Type B pancreatic cell (in vitro differentiated cells): ENCODE data around the gene INAFM1. TPM values are rescaled to one million over a fixed set of nuclear protein-coding genes. Genes with fewer than 3 reads are reported as not detected.
"Not testable (repeated sequence)": the region's sequence is repeated elsewhere in the genome, so short reads cannot be mapped to it uniquely, and the experiment has no call there.

ENCODE experiments used
- DNase-seq: peaks from one replicate; pipeline ENCODE4 v3.0.0; 2021; ENCODE audit warnings: mixed read lengths; ENCODE audit not compliant: unreplicated experiment; ENCODE audit errors: extremely low spot score
- H3K27ac Mint-ChIP-seq: 2 replicates; pipeline ENCODE4 v1.8.0; 2021; ENCODE audit warnings: mild to moderate bottlenecking, mixed read lengths
- H3K27me3 Mint-ChIP-seq: 2 replicates; pipeline ENCODE4 v1.8.0; 2021; ENCODE audit warnings: mixed read lengths
- H3K36me3 Mint-ChIP-seq: 2 replicates; pipeline ENCODE4 v1.8.0; 2021; ENCODE audit warnings: mixed read lengths
- H3K4me1 Mint-ChIP-seq: one replicate; pipeline ENCODE4 v1.8.0; 2021; ENCODE audit warnings: mixed read lengths; ENCODE audit not compliant: unreplicated experiment
- H3K4me3 Mint-ChIP-seq: 2 replicates; pipeline ENCODE4 v1.8.0; 2021; ENCODE audit warnings: mild to moderate bottlenecking, mixed read lengths
- H3K9me3 Mint-ChIP-seq: 2 replicates; pipeline ENCODE4 v1.8.0; 2021; ENCODE audit warnings: mixed read lengths
- CTCF ChIP-seq: fragments of 200-600 bp; sonication (generic); conservative IDR thresholded peaks from 2 replicates; pipeline ENCODE4 v1.5.0; 2021; ENCODE audit warnings: antibody characterized with exemption, mild to moderate bottlenecking
- total RNA-seq: library from RNA; stranded (reverse); gene quantifications from 2 replicates; pipeline ENCODE4 v1.2.1, GENCODE V29; 2021; ENCODE audit warnings: low replicate concordance

INAFM1 gene
- total RNA-seq, 1 donor from 2014 or later: 8.2 TPM

- peak; percentile 98 for TF ChIP-seq CTCF
Measured at GRCh38 chr19:47247308-47247990, 27.2 kb upstream of the INAFM1 start.

GRCh38 chr19:47253016-47253415 is 21.7 kb upstream of the INAFM1 start:
- not testable (repeated sequence) for DNase-seq, H3K36me3 Mint-ChIP-seq, H3K4me1 Mint-ChIP-seq, H3K9me3 Mint-ChIP-seq, H3K27me3 Mint-ChIP-seq, H3K4me3 Mint-ChIP-seq
- H3K27ac Mint-ChIP-seq: peak overlapping the region; percentile 86

More at GRCh38 chr19:47247308-47247990, 27.2 kb upstream of the INAFM1 start:
- peaks cover 6% of the 10 kb centered on the region for H3K27me3 Mint-ChIP-seq
- H3K4me3 Mint-ChIP-seq: peak overlapping the region; percentile 46
- H3K27ac Mint-ChIP-seq: peak overlapping the region; percentile 68
- no peaks in the 10 kb centered on the region for H3K9me3 Mint-ChIP-seq
- DNase-seq: no peak
- H3K36me3 Mint-ChIP-seq: no peaks in the 10 kb centered on the region
- peaks cover 4% of the 10 kb centered on the region for H3K4me1 Mint-ChIP-seq

- no peak for TF ChIP-seq CTCF
- DNase-seq: no peak
- no peaks in the 10 kb centered on the region for H3K27me3 Mint-ChIP-seq
- H3K27ac Mint-ChIP-seq: peak overlapping the region; percentile 86
- H3K4me3 Mint-ChIP-seq: no peak overlapping the region
- H3K36me3 Mint-ChIP-seq: peaks cover 9% of the 10 kb centered on the region
- H3K9me3 Mint-ChIP-seq: no peaks in the 10 kb centered on the region
- H3K4me1 Mint-ChIP-seq: peaks cover 11% of the 10 kb centered on the region
Measured at GRCh38 chr19:47253467-47253881, 21.2 kb upstream of the INAFM1 start.

GRCh38 chr19:47253970-47254369 is 20.7 kb upstream of the INAFM1 start:
- peak overlapping the region; percentile 60 for H3K27ac Mint-ChIP-seq
- no peak for TF ChIP-seq CTCF
- DNase-seq: no peak
- H3K4me3 Mint-ChIP-seq: peak overlapping the region; percentile 43
- H3K27me3 Mint-ChIP-seq: no peaks in the 10 kb centered on the region
- no peaks in the 10 kb centered on the region for H3K9me3 Mint-ChIP-seq
- H3K36me3 Mint-ChIP-seq: peaks cover 13% of the 10 kb centered on the region
- H3K4me1 Mint-ChIP-seq: peaks cover 11% of the 10 kb centered on the region

GRCh38 chr19:47255879-47256692 is 18.6 kb upstream of the INAFM1 start, which contains the start of gene CCDC9:
TSS of gene CCDC9 (plus strand) at chr19:47256525. CDS start at chr19:47258401, 1,876 bp downstream.
- peak within 1 kb of the TSS; percentile 97 for H3K27ac Mint-ChIP-seq
- H3K36me3 Mint-ChIP-seq: peaks cover 30% of the 10 kb centered on the region
- no peaks in the 10 kb centered on the region for H3K9me3 Mint-ChIP-seq
- H3K4me1 Mint-ChIP-seq: peaks cover 11% of the 10 kb centered on the region
- peak; percentile 98 for DNase-seq
- TF ChIP-seq CTCF: no peak
- H3K4me3 Mint-ChIP-seq: peak within 1 kb of the TSS; percentile 94
- no peaks in the 10 kb centered on the region for H3K27me3 Mint-ChIP-seq
